Neutrophil (primary cell): ENCODE results near the gene LMF1.

ENCODE experiments used
- H3K27ac ChIP-seq: fragments of 200-600 bp; sonication (generic); 2 replicates; pipeline ENCODE4 v1.5.1; 2016; ENCODE audit warnings: mild to moderate bottlenecking, moderate library complexity
- H3K27me3 ChIP-seq: fragments of 200-600 bp; sonication (generic); 2 replicates; pipeline ENCODE4 v1.6.0; 2016; ENCODE audit warnings: mild to moderate bottlenecking
- H3K36me3 ChIP-seq: fragments of 200-600 bp; sonication (generic); 2 replicates; pipeline ENCODE4 v1.5.1; 2017
- H3K4me1 ChIP-seq, 2 experiments: fragments of 200-600 bp in 1 of 2; sonication (generic) in 1 of 2; 1 replicate in 1 of 2; 2 replicates in 1 of 2; pipeline versions ENCODE4 v1.5.1 to v1.6.1; 2013 to 2016; ENCODE audit warnings: low read depth in 1 of 2, low read length in 1 of 2, mild to moderate bottlenecking in 1 of 2, moderate library complexity in 1 of 2; ENCODE audit not compliant: control insufficient read depth in 1 of 2, insufficient read depth in 1 of 2
- H3K4me3 ChIP-seq, 2 experiments: fragments of 200-600 bp in 1 of 2; sonication (generic) in 1 of 2; 1 replicate in 1 of 2; 2 replicates in 1 of 2; pipeline ENCODE4 v1.5.1; 2013 to 2016; ENCODE audit warnings: low read depth in 1 of 2, low read length in 1 of 2, mild to moderate bottlenecking in 1 of 2, moderate library complexity in 1 of 2
- H3K9me3 ChIP-seq: fragments of 200-600 bp; sonication (generic); 2 replicates; pipeline ENCODE4 v1.5.1; 2016
- TF ChIP-seq, protein P1 (sequence below): fragments of 200-600 bp; sonication (generic); IDR thresholded peaks from 2 replicates; pipeline ENCODE4 v1.5.1; 2016; ENCODE audit warnings: antibody characterized with exemption

The LMF1 gene

DNA sequence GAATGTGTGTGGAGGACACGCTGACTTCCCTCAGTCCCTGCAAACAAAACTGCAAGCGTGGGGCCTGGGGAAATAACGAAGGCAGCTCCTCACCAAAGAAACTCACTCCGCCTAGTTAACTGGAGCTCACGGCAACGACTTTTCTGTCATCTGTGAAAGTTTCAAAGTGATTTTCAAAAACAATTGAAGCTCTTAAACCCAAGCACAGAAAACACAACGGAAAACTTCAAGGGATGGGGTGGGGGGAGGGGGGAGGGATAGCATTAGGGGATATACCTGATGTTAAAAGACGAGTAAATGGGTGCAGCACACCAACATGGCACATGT is 167.1 kb downstream of the LMF1 start:
- no peak overlapping the region for H3K4me3 ChIP-seq
- no peaks in the 10 kb centered on the region for H3K36me3 ChIP-seq
- peaks cover 8 to 14% of the 10 kb centered on the region in 2 experiments for H3K4me1 ChIP-seq
- no peak overlapping the region for H3K27ac ChIP-seq
- TF ChIP-seq, protein P1, sequence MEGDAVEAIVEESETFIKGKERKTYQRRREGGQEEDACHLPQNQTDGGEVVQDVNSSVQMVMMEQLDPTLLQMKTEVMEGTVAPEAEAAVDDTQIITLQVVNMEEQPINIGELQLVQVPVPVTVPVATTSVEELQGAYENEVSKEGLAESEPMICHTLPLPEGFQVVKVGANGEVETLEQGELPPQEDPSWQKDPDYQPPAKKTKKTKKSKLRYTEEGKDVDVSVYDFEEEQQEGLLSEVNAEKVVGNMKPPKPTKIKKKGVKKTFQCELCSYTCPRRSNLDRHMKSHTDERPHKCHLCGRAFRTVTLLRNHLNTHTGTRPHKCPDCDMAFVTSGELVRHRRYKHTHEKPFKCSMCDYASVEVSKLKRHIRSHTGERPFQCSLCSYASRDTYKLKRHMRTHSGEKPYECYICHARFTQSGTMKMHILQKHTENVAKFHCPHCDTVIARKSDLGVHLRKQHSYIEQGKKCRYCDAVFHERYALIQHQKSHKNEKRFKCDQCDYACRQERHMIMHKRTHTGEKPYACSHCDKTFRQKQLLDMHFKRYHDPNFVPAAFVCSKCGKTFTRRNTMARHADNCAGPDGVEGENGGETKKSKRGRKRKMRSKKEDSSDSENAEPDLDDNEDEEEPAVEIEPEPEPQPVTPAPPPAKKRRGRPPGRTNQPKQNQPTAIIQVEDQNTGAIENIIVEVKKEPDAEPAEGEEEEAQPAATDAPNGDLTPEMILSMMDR, result no peak
- no peaks in the 10 kb centered on the region for H3K9me3 ChIP-seq
- H3K27me3 ChIP-seq, result peaks cover 52% of the 10 kb centered on the region
